Measurements from ENCODE around the gene MYOM1.

The MYOM1 gene

GRCh38 chr18:3184275-3184963 is 35.3 kb downstream of the MYOM1 start:
- no peak for DNase-seq (ENCODE audit: low read depth in 2 of 2)

DNA sequence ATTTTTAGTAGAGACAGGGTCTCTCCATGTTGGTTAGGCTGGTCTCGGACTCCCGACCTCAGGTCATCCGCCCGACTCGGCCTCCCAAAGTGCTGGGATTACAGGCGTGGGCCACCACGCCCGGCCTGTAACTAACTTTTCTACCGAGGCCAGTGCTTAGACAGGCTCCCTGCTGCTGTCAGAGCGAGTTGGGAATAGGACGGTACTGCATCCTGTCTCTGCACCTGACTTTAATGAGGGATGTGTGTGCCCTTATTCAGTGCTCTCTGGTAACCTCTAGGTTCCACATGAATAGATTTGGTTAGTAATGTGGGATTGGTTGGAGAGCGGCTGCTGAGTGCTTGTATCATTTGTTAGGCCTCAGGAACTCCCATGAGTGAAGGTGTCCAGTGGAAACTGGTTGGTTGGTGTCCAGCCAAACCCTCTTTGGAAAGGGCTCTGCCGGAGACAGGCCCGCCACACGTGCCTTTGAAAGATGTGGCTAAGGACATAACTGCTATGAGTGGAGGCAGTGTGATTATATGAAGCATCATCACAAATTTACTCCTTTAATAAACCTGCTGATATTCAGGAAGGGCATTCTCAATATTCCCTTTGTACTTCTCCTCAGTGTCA is 36.6 kb downstream of the MYOM1 start:
- DNase-seq (ENCODE audit: low read depth in 2 of 2): no peak

GRCh38 chr18:3180325-3180724 is 39.4 kb downstream of the MYOM1 start:
- no peak for DNase-seq (ENCODE audit: low read depth in 2 of 2)

- no peak for DNase-seq (ENCODE audit: low read depth in 2 of 2)
These were observed 40.2 kb downstream of the MYOM1 start for GRCh38 chr18:3179430-3180089.

DNA sequence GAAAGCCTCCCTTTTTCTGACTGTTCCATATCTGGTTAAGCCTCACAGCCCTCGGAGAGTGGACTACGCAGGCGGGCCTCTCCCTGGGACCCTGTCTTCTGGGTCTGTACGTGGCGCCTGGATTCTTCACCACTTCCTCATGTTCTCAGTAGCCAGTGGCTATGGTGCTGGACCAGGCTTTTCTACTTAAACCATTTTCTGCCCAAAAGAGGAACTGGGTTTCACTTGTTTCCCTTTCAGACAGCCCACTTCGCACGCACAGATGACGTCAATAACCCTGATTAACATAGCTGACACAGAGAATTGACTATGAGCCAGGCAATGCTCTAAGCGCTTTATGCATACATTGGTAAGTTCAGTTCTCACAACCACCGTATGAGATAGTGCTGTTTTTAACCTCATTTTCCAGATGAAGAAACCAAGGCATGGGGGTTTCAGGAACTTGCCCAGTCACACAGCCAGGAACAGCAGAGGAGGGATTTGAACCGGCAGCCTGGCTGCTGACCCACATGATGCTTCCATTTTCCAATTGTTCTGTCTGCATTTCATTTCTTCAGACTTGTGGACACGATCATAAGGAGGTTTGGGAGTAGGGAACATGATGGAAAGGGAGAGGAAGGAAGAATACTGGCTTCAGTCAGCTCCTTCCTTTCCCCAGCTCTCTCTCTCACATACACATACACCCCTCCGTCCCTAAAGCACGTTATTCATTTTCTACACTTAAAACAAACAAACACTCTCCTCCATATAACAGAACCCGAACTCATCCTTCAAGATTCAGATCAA is 41.7 kb downstream of the MYOM1 start:
- no peak for DNase-seq (ENCODE audit: low read depth in 2 of 2)

GRCh38 chr18:3175195-3175758 is 44.5 kb downstream of the MYOM1 start:
- no peak for DNase-seq (ENCODE audit: low read depth in 2 of 2)

DNA sequence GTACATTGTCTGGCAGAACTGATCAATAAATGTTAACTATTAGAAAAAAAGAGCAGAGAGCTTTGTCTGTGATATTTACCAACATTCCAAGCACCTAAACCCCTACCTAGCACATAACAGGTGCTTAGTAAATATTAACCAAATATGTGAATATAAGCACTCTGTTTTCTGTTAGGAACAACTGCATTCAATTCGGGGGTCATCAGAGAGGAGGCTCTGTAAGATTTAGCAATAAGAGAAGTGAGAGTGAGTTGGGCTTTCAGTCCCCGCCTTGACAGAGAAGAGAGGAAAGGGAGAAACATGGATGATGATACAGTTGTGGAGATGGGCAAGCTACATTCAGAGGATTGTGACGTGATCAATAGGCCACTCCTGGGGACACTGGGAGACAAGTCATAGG is 47.7 kb downstream of the MYOM1 start:
- DNase-seq (ENCODE audit: low read depth in 2 of 2): no peak

DNA sequence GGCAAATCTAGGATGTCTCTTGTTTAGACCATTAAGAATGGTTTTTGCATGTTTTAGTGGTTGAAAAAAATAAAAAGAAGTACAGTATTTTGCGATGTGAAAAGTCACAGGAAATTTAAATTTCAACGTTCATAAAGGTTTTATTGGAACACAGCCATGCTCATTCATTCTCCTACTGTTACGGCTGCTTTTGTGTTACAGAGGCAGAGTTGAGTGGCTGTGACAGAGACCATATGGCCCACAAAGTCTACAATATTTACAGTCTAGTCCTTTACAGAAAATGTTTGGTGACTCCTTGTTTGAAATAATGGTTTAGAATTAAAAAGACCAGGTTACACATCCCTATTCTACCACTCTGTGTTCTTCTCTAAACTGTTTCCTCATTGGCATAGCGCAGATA is 48.1 kb downstream of the MYOM1 start:
- DNase-seq (ENCODE audit: low read depth in 2 of 2): no peak

DNA sequence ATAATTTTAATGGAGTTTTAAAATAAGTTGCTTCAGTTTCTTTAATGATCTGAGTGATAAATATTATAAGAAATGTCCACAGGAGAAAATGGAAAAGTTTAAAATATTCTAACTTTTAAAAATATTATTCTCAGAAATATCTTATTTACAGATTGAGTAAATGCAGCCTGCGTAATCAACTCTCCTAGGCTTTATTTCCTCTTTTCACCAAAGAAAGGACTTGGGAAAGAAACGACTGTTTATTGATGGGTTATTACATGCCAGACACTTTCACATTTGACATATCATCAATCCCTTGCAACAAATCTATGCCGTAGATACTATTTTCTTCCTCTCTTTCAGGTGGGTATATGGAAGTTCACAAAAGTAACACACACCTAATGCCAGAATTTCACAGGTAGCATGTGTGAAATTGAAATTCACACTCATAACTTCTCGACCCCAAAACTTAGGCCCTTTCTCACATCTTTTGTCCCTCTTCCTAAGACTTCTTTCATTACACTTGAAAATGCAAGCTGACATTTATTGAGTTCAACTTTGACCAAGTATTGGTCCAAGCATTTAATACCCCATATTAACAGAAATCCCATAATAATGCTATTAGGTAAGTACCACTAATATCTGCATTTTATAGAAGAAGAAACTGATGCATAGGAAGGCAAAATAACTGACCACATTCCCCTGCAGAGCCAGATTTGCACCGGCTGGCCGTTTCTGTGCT is 49.2 kb downstream of the MYOM1 start:
- no peak for DNase-seq (ENCODE audit: low read depth in 2 of 2)

GRCh38 chr18:3164381-3164780 is 55.4 kb downstream of the MYOM1 start:
- DNase-seq (ENCODE audit: low read depth in 2 of 2): no peak

DNA sequence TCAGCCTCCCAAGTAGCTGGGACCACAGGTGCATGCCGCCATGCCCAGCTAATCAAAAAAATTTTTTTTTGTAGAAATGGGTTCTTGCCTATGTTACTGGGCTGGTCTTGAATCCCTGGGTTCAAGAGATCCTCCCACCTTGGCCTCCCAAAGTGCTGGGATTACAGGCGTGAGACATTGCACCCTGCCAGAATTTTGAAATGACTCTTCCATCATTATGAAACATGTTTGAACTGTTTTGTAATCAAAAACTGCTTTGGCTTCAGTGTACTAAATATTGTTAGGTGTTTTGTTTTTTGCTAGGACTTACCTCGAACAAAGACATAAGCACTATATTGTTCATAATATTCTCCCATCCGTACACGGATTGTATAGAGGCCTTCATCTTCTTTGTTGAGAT is 55.8 kb downstream of the MYOM1 start:
- no peak for DNase-seq (ENCODE audit: low read depth in 2 of 2)

- no peak for DNase-seq (ENCODE audit: low read depth in 2 of 2)
These were observed 57.6 kb downstream of the MYOM1 start for GRCh38 chr18:3162181-3162580.

GRCh38 chr18:3159830-3160229 is 59.9 kb downstream of the MYOM1 start:
- no peak for DNase-seq (ENCODE audit: low read depth in 2 of 2)

DNA sequence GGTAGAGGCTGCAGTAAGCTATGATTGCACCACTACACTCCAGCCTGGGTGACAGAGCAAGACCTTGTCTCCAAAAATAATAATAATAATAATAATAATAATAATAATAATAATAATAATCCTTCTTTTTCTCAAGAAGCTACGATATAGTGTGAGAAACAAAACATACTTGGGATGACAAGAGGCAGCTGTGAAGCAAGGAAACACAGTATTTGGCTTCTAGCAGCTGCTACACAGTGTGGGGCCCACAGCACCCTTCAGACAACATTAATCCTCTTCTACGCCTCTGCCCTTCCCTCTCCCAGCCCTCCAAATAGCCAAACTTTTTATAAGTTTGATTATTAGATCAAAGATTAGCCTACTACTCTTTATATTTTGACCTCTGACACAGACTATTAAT is 62.2 kb downstream of the MYOM1 start:
- DNase-seq (ENCODE audit: low read depth in 2 of 2): no peak

GRCh38 chr18:3157086-3157485 is 62.7 kb downstream of the MYOM1 start:
- DNase-seq (ENCODE audit: low read depth in 2 of 2): no peak

DNA sequence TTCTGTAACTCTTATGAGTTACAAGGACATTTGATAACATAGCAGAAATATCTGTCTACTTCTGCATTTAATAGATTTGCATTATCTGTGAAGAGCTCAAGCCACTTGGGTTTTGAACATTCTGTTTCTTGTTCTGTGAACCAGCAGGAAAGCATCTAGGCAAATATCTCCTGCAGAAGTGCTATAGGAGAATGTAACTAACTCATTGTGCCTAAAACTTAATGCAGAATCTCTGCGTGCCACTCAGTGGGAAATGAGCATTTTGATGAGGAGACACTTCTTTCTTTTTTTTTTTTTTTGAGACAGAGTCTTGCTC is 63.5 kb downstream of the MYOM1 start:
- DNase-seq (ENCODE audit: low read depth in 2 of 2): no peak

GRCh38 chr18:3154214-3154613 is 65.6 kb downstream of the MYOM1 start:
- no peak for DNase-seq (ENCODE audit: low read depth in 2 of 2)

GRCh38 chr18:3153107-3153704 is 66.6 kb downstream of the MYOM1 start:
- DNase-seq (ENCODE audit: low read depth in 2 of 2): no peak

DNA sequence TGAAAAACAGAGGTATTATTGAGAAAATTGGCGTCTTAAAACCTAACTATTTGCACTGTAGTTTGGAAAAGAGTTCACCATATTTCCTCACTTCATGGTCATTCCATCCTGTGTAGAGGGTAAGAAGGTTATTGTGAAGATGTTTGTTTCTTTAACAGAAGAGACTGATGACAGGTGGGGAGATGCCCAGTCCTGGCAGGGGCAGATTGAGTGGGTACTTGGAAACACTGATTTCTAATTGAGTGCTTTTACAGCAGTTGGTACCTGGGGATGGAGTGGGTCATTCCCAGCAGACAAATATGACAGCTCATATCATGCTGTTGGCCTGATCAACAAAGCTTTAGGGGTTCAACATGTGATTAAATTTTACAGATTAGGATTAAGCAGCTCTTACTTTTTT is 67.5 kb downstream of the MYOM1 start:
- no peak for DNase-seq (ENCODE audit: low read depth in 2 of 2)

DNA sequence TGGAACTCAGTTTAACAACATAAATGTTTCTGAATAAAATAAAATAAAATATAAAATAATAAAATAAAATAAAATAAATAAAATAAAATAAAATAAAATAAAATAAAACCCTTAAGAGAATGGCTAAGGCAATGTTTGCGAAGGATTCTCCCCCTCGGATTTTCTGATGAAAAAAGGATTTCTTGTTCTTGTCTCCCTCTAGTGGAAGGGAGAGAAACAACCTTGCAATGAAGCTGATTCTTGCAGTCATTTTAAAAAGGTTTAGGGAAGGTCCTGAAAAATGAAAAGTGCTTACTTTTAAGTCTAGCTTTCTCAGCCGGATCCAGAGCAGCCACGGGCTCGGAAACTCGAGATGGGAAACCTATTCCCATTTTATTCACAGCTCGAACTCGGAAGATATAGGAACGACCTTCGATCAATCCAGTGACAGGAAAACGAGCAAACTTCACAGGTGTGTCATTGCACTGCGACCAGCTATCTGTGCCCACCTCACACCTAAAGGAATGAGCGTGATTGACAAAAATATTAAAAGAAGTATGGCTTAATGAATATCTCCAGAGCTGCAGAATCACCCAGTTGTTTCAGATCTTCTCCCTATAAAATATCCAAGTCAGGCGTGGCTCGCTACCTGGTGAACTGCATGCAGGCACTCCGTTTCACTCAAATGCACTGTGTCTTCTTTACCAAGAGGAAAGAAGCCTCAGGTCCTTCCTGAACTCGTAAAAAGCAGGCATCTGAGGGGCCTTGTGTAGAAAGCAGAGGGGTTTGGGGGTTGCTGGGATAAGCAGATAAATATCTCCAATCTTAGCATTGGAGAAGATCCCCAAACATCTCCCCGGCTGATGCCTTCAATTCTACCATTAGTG is 68.1 kb downstream of the MYOM1 start:
- DNase-seq (ENCODE audit: low read depth in 2 of 2): no peak

Measured in stimulated activated CD4-positive, alpha-beta T cell treated with anti-CD3 and anti-CD28 coated beads, Interleukin-4, amount 100 ng/mL, for 48 hours (primary cell).